GM21619 (cell line): ENCODE measurements around the gene ABCA3.
A peak's percentile ranks its signal among the peaks of the same experiment; 100 is the strongest.
"Not testable (repeated sequence)": the region's sequence is repeated elsewhere in the genome, so short reads cannot be mapped to it uniquely, and the experiment has no call there.

ENCODE experiments used
- ATAC-seq: cut with Tn5 transposase; IDR thresholded peaks from one replicate; pipeline ENCODE4 v1.9.1; 2021; ENCODE audit not compliant: unreplicated experiment

The ABCA3 gene

GRCh38 chr16:2263026-2263425 is 77.5 kb downstream of the ABCA3 start:
- ATAC-seq = not testable (repeated sequence)

- ATAC-seq = no peak
Measured at GRCh38 chr16:2260250-2260649, 80.3 kb downstream of the ABCA3 start.

GRCh38 chr16:2258530-2258929 is 82.0 kb downstream of the ABCA3 start:
- not testable (repeated sequence) for ATAC-seq

GRCh38 chr16:2257726-2258125 is 82.8 kb downstream of the ABCA3 start:
- no peak for ATAC-seq

GRCh38 chr16:2256531-2257140 is 83.9 kb downstream of the ABCA3 start:
- ATAC-seq = no peak

GRCh38 chr16:2253293-2253692 is 87.2 kb downstream of the ABCA3 start:
- ATAC-seq = no peak

GRCh38 chr16:2252806-2253148 is 87.8 kb downstream of the ABCA3 start:
- no peak for ATAC-seq

GRCh38 chr16:2251296-2252111 is 89.0 kb downstream of the ABCA3 start, which contains the start of gene ECI1:
ECI1 (minus strand) TSS chr16:2251587; CDS start chr16:2251566, 21 bp downstream.
- ATAC-seq = peak; percentile 88

- ATAC-seq = no peak
Measured at GRCh38 chr16:2250652-2251295, 89.8 kb downstream of the ABCA3 start.

- ATAC-seq = no peak
Measured at GRCh38 chr16:2246301-2246885, 94.1 kb downstream of the ABCA3 start.

- no peak for ATAC-seq
Measured at GRCh38 chr16:2244926-2245795, 95.4 kb downstream of the ABCA3 start.

- ATAC-seq = no peak
Measured at GRCh38 chr16:2244301-2244700, 96.2 kb downstream of the ABCA3 start.

GRCh38 chr16:2243781-2244180 is 96.7 kb downstream of the ABCA3 start:
- no peak for ATAC-seq

GRCh38 chr16:2243031-2243528 is 97.4 kb downstream of the ABCA3 start:
- no peak for ATAC-seq

GRCh38 chr16:2242598-2242997 is 97.9 kb downstream of the ABCA3 start:
- ATAC-seq = no peak

- ATAC-seq = not testable (repeated sequence)
Measured at GRCh38 chr16:2240331-2240730, 100.2 kb downstream of the ABCA3 start.

GRCh38 chr16:2238838-2239675 is 101.5 kb downstream of the ABCA3 start:
- no peak for ATAC-seq

- no peak for ATAC-seq
Measured at GRCh38 chr16:2238150-2238837, 102.2 kb downstream of the ABCA3 start.
